H1 (cell line): ENCODE measurements around the gene PCDHGA11. TPM values are rescaled to one million over a fixed set of nuclear protein-coding genes. Genes with fewer than 3 reads are reported as not detected.

Source experiments
- CTCF ChIA-PET: fragments of 300-600 bp; sonication (Branson Sonifier 250); formaldehyde crosslinking; loops from one replicate; lab custom pipeline; 2021; ENCODE audit not compliant: partially characterized antibody; lab: Charles Lee
- POLR2A ChIA-PET: fragments of 300-600 bp; sonication (Branson Sonifier 250); formaldehyde crosslinking; loops from one replicate; lab custom pipeline; 2021; ENCODE audit warnings: inconsistent platforms; ENCODE audit not compliant: partially characterized antibody; lab: Charles Lee
- DNase-seq, 2 experiments: peaks; one replicate each; pipeline versions ENCODE4 v3.0.0 to v3.0.0-alpha.2; 2010 to 2022; ENCODE audit warnings: low spot score in 2 of 2, low read depth in 1 of 2, mixed read lengths in 1 of 2
- FAIRE-seq: peaks from 2 replicates; lab custom pipeline; 2011; peaks lifted over from hg19 to GRCh38; lab: Jason Lieb, UNC
- H2AFZ ChIP-seq: 2 replicates; pipeline ENCODE4 v1.8.1; 2012; ENCODE audit warnings: low read length, inconsistent platforms
- H2AK5ac ChIP-seq: 2 replicates; pipeline ENCODE4 v1.6.1; 2013; ENCODE audit warnings: low read depth, low read length
- H2BK120ac ChIP-seq: replicated peaks from 2 replicates; pipeline ENCODE3; 2013; ENCODE audit warnings: low read depth, low read length, inconsistent platforms
- H2BK12ac ChIP-seq: 2 replicates; pipeline ENCODE4 v1.6.1; 2013; ENCODE audit warnings: low read depth, low read length
- H2BK15ac ChIP-seq: 2 replicates; pipeline ENCODE4 v1.6.1; 2013; ENCODE audit warnings: low read length
- H2BK20ac ChIP-seq: 2 replicates; pipeline ENCODE4 v1.6.1; 2013; ENCODE audit warnings: low read length
- H2BK5ac ChIP-seq: 2 replicates; pipeline ENCODE4 v1.6.1; 2013; ENCODE audit warnings: low read depth, low read length
- H3K14ac ChIP-seq: 2 replicates; pipeline ENCODE4 v1.6.1; 2013; ENCODE audit warnings: inconsistent platforms; ENCODE audit not compliant: insufficient read length
- H3K18ac ChIP-seq: 2 replicates; pipeline ENCODE4 v1.6.1; 2013; ENCODE audit warnings: low read length; ENCODE audit errors: extremely low read depth
- H3K23ac ChIP-seq: 2 replicates; pipeline ENCODE4 v1.6.1; 2013; ENCODE audit warnings: inconsistent platforms; ENCODE audit not compliant: insufficient read length
- H3K23me2 ChIP-seq: 2 replicates; pipeline ENCODE4 v1.6.1; 2013; ENCODE audit warnings: low read depth, low read length
- H3K27ac ChIP-seq: 2 replicates; pipeline ENCODE4 v1.6.1; 2011; ENCODE audit warnings: low read depth, low read length, inconsistent platforms
- H3K27me3 ChIP-seq, 4 experiments: replicated peaks in 1 of 4; 1 replicate in 1 of 4; 2 replicates in 3 of 4; pipeline versions ENCODE4 v1.6.1 to v1.8.1; 2011 to 2013; ENCODE audit warnings: low read length in 3 of 4, mild to moderate bottlenecking in 3 of 4, inconsistent platforms in 2 of 4, mixed read lengths in 2 of 4, moderate library complexity in 1 of 4; ENCODE audit not compliant: control insufficient read depth in 3 of 4, insufficient read depth in 3 of 4; ENCODE audit errors: extremely low read depth in 1 of 4
- H3K36me3 ChIP-seq, 4 experiments: 2 replicates each; pipeline versions ENCODE4 v1.6.1 to v1.8.1; 2011 to 2013; ENCODE audit warnings: mild to moderate bottlenecking in 4 of 4, low read length in 3 of 4, moderate library complexity in 2 of 4, control low read depth in 1 of 4, inconsistent platforms in 1 of 4; ENCODE audit not compliant: insufficient read depth in 4 of 4, control insufficient read depth in 2 of 4
- H3K4ac ChIP-seq: replicated peaks from 2 replicates; pipeline ENCODE3; 2013; ENCODE audit warnings: low read length, low read depth, mixed read lengths, inconsistent platforms; ENCODE audit not compliant: insufficient read length
- H3K4me1 ChIP-seq, 4 experiments: replicated peaks in 1 of 4; 1 replicate in 1 of 4; 2 replicates in 3 of 4; pipeline versions ENCODE4 v1.6.1 to v1.8.1; 2011 to 2013; ENCODE audit warnings: low read length in 3 of 4, inconsistent platforms in 2 of 4, mixed read lengths in 1 of 4; ENCODE audit not compliant: insufficient read depth in 4 of 4, control insufficient read depth in 3 of 4
- H3K4me2 ChIP-seq, 2 experiments: 2 replicates each; pipeline versions ENCODE4 v1.6.1 to v1.8.1; 2011 to 2013; ENCODE audit warnings: low read depth in 2 of 2, low read length in 2 of 2, control low read depth in 1 of 2, inconsistent platforms in 1 of 2, mild to moderate bottlenecking in 1 of 2; ENCODE audit not compliant: insufficient read depth in 1 of 2
- H3K4me3 ChIP-seq, 4 experiments: fragments of 200-600, 300-600 bp in 1 of 4; sonication (generic), shearing (Covaris generic), sonication (Bioruptor Twin) in 1 of 4; 2 replicates each; pipeline versions ENCODE4 v1.5.1 to v1.8.1; 2011 to 2016; ENCODE audit warnings: low read length in 4 of 4, low read depth in 3 of 4, control low read depth in 2 of 4, inconsistent platforms in 2 of 4, mild to moderate bottlenecking in 2 of 4, mixed read lengths in 1 of 4, moderate library complexity in 1 of 4; ENCODE audit not compliant: insufficient read depth in 2 of 4; ENCODE audit errors: extremely low read depth in 1 of 4
- H3K56ac ChIP-seq: replicated peaks from 2 replicates; pipeline ENCODE3; 2013; ENCODE audit warnings: low read depth, mild to moderate bottlenecking, mixed read lengths, low read length, inconsistent platforms; ENCODE audit not compliant: insufficient read length
- H3K79me1 ChIP-seq: 2 replicates; pipeline ENCODE4 v1.6.1; 2013; ENCODE audit warnings: low read depth, low read length, control low read depth
- H3K79me2 ChIP-seq, 2 experiments: 2 replicates each; pipeline versions ENCODE4 v1.6.1 to v1.8.1; 2012 to 2013; ENCODE audit warnings: low read length in 2 of 2, mild to moderate bottlenecking in 2 of 2, inconsistent platforms in 1 of 2; ENCODE audit not compliant: insufficient read depth in 2 of 2, control insufficient read depth in 1 of 2
- H3K9ac ChIP-seq, 4 experiments: replicated peaks in 1 of 4; 1 replicate in 1 of 4; 2 replicates in 3 of 4; pipeline versions ENCODE4 v1.6.1 to v1.8.1; 2011 to 2013; ENCODE audit warnings: low read depth in 3 of 4, low read length in 3 of 4, control low read depth in 2 of 4, mild to moderate bottlenecking in 2 of 4, moderate library complexity in 2 of 4, inconsistent platforms in 1 of 4; ENCODE audit errors: extremely low read depth in 1 of 4
- H3K9me3 ChIP-seq, 2 experiments: 2 replicates each; pipeline versions ENCODE4 v1.6.1 to v1.8.1; 2012 to 2013; ENCODE audit warnings: mild to moderate bottlenecking in 2 of 2, moderate library complexity in 2 of 2, control low read depth in 1 of 2, inconsistent platforms in 1 of 2, low read depth in 1 of 2, low read length in 1 of 2, mixed read lengths in 1 of 2; ENCODE audit not compliant: insufficient read depth in 2 of 2
- H4K20me1 ChIP-seq, 2 experiments: replicated peaks in 1 of 2; 2 replicates each; pipeline versions ENCODE3 to v1.8.1; 2011 to 2013; ENCODE audit warnings: inconsistent platforms in 2 of 2, low read length in 2 of 2, mild to moderate bottlenecking in 1 of 2; ENCODE audit not compliant: insufficient read depth in 2 of 2, control insufficient read depth in 1 of 2
- H4K5ac ChIP-seq: 2 replicates; pipeline ENCODE4 v1.6.1; 2013; ENCODE audit warnings: low read length, low read depth, mixed read lengths, inconsistent platforms; ENCODE audit not compliant: insufficient read length
- H4K8ac ChIP-seq: 2 replicates; pipeline ENCODE4 v1.8.0; 2013; ENCODE audit warnings: mild to moderate bottlenecking, moderate library complexity, low read length, inconsistent platforms; ENCODE audit not compliant: insufficient read depth; ENCODE audit errors: extremely low read depth
- H4K91ac ChIP-seq: replicated peaks from 2 replicates; pipeline ENCODE3; 2013; ENCODE audit warnings: low read length, mixed read lengths, inconsistent platforms; ENCODE audit not compliant: insufficient read length
- RNF2 ChIP-seq: fragments of 200-900, 300-1000 bp; sonication (generic); IDR thresholded peaks from 2 replicates; pipeline ENCODE4 v1.7.1; 2016; ENCODE audit warnings: borderline replicate concordance, low read depth, mild to moderate bottlenecking, antibody characterized with exemption, low read length; ENCODE audit not compliant: poor library complexity, severe bottlenecking; ENCODE audit errors: missing control alignments
- SIRT6 ChIP-seq: IDR thresholded peaks from one replicate; pipeline ENCODE4 v1.7.1; 2012; ENCODE audit warnings: low read length, inconsistent platforms
- SP1 ChIP-seq: IDR thresholded peaks from 2 replicates; pipeline ENCODE4 v1.6.1; 2011; ENCODE audit warnings: low read depth, low read length
- WGBS, 2 experiments: shearing (Covaris generic) in 1 of 2; methylation state at CpG; one replicate each; pipeline versions ENCODE4 v1.1.6 to v1.1.7; 2013 to 2015; ENCODE audit warnings: low lambda C conversion rate in 2 of 2, mixed read lengths in 2 of 2, inconsistent platforms in 1 of 2, low coverage in 1 of 2, missing lambda C conversion rate in 1 of 2; ENCODE audit not compliant: insufficient replicate concordance in 2 of 2, insufficient coverage in 1 of 2, insufficient read length in 1 of 2; ENCODE audit errors: extremely low coverage in 1 of 2, missing lambda C conversion rate in 1 of 2; 5-methylcytosine and 5-hydroxymethylcytosine counted together
- polyA plus RNA-seq, 7 experiments: library from polyadenylated mRNA; depleted of rRNA in 3 of 7; stranded (reverse) in 5 of 7; unstranded in 2 of 7; fragments of >200 nt in 5 of 7; fragments of 200-250 nt in 2 of 7; gene quantifications; 1 replicate in 5 of 7; 2 replicates in 1 of 7; 4 replicates in 1 of 7; pipeline versions ENCODE4 v1.2.1 to v1.2.3, GENCODE V29; 2011 to 2013; ENCODE audit warnings: missing spikeins in 2 of 7, mixed read lengths in 2 of 7
- total RNA-seq: library from RNA; stranded (reverse); fragmentation: NEBNext Ultra II Directional; extraction: Animal tissue kit (Norgen Biotek cat#: 25700); gene quantifications from 2 replicates; pipeline ENCODE4 v1.2.1, GENCODE V29; 2021

PCDHGA11 gene
- total and polyA plus RNA-seq, 2 of the 8 experiments (the other 6 are each of a cell fraction or from before 2014, with no cell fraction given), result 2.2 to 8.2 TPM

- no peaks in the 10 kb centered on the region for H3K4me1 ChIP-seq
- H4K8ac ChIP-seq, result no peak overlapping the region
- no peaks in the 10 kb centered on the region for H3K79me1 ChIP-seq
- no peaks in the 10 kb centered on the region for H3K23me2 ChIP-seq
- peaks cover 40 to 51% of the 10 kb centered on the region in 2 experiments for H3K9me3 ChIP-seq
- FAIRE-seq (no peak), DNase-seq (no peak)
- TF ChIP-seq RNF2 (no peak), SP1 (no peak), SIRT6 (no peak)
- 95% methylated on average over 55 of the region's 61 CpGs; no CpG with 5 or more reads in 1 of the 2 experiments for WGBS, 2 experiments
- no peak overlapping the region for H3K23ac ChIP-seq
- H3K4me3 ChIP-seq, result no peak overlapping the region
- no peak overlapping the region for H3K27ac ChIP-seq
- CTCF ChIA-PET, result interaction anchor here (0.7 to 2.3 kb wide), 5 partner anchors 10 to 164 kb away, joined by 3 to 7 read pairs (median 4); partner anchors contain the start of genes PCDHGB4 and PCDHGB7
- H2AK5ac ChIP-seq, result no peak overlapping the region
- H4K5ac ChIP-seq, result no peak overlapping the region
- H3K4ac ChIP-seq, result no peak overlapping the region
- no peak overlapping the region for H4K91ac ChIP-seq
- H2BK5ac ChIP-seq, result no peak overlapping the region
- H3K56ac ChIP-seq, result no peak overlapping the region
- H2AFZ ChIP-seq, result no peak overlapping the region
- H3K18ac ChIP-seq, result no peak overlapping the region
- H2BK15ac ChIP-seq, result no peak overlapping the region
- no peak overlapping the region for H3K14ac ChIP-seq
- H3K36me3 ChIP-seq, result peaks cover 0 to 12% (median 0%) of the 10 kb centered on the region in 4 experiments; a peak in 1 of 8 replicates
- no peak overlapping the region for H3K9ac ChIP-seq
- no peaks in the 10 kb centered on the region for H3K27me3 ChIP-seq
- H2BK20ac ChIP-seq, result no peak overlapping the region
- no peak overlapping the region for H2BK12ac ChIP-seq
- POLR2A ChIA-PET, result no interaction called here
- no peak overlapping the region for H2BK120ac ChIP-seq
- H3K4me2 ChIP-seq, result no peak overlapping the region
- no peaks in the 10 kb centered on the region for H4K20me1 ChIP-seq
- H3K79me2 ChIP-seq, result no peaks in the 10 kb centered on the region
Observed at GRCh38 chr5:141399555-141400258, 21.1 kb upstream of the PCDHGA11 start.
